HG03108 (cell line): Measurements from ENCODE around the gene FFAR1.

Experiments used
- ATAC-seq: cut with Tn5 transposase; IDR thresholded peaks from one replicate; pipeline ENCODE4 v1.9.1; 2021; ENCODE audit warnings: moderate library complexity; ENCODE audit not compliant: unreplicated experiment

Gene FFAR1

DNA sequence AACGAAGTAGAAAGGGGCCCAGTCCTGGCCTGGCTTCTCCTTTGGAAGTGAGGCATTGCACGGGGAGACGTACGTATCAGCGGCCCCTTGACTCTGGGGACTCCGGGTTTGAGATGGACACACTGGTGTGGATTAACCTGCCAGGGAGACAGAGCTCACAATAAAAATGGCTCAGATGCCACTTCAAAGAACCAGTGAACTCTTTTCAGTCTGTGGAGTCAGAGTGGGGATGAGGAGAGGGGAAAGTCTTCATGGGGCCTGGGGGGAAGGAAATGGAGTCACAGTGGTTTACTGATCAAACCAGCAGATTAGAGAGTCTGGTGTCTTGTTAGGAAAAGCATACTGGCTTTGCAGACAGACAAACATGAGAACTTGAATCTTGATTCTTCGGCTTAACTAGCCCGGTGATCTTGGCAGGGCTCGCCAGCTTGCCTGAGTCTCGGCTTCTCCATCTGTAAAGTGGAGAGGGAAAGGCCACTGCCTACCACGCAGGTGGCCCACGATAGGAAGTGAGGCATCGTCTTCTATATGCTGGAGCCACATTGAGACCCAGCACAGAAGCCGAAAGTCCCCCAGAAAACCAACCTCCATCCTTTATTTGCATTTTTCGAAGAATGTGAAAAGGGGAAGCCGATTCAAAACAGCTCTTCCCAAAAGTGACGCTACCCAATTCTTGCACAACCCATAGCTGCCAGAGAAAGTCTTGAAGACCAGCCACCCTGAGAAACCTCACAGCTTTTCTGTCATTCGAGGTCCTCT lies at the start of gene FFAR1:
FFAR1 (plus strand) TSS at position 732 of the 759 bp plus-strand sequence. CDS start 3,650 bp downstream, outside the sequence.
- peak; percentile 57 for ATAC-seq

DNA sequence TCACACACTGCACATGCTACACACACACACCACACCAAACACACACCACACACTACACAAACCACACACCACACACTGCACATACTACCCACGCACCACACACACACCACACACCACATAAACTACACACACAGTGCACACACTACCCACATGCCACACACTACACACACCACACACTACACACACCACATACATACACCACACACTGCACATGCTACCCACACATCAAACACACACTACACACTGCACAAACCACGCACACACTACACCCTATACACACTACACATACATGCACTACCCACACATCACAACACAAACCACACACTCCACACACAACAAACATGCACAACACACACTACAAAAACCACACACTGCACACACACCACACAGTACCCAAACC lies 49.8 kb upstream of the FFAR1 start:
- ATAC-seq = no peak

- no peak for ATAC-seq
Measured at GRCh38 chr19:35298561-35298972, 49.1 kb upstream of the FFAR1 start.

DNA sequence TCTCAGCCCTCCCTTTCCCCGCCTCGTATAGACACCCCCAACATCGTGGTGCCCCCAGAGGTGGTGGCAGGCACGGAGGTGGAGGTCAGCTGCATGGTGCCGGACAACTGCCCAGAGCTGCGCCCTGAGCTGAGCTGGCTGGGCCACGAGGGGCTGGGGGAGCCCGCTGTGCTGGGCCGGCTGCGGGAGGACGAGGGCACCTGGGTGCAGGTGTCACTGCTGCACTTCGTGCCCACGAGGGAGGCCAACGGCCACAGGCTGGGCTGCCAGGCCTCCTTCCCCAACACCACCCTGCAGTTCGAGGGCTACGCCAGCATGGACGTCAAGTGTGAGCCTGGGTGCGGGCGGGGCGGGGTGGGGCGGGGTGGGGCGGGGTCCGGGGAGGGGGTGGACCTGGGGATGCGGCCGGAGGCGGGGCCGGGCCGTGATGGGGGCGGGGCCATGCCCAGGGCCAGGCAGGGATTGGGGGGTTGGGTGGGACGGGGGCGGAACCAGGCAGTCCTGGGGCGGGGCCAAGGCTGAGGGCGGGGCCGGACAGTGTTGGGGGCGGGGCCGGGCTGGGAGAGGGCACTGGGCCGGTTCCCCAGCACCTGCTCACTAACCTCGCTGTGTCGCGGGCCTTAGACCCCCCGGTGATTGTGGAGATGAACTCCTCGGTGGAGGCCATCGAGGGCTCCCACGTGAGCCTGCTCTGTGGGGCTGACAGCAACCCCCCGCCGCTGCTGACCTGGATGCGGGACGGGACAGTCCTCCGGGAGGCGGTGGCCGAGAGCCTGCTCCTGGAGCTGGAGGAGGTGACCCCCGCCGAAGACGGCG lies 48.0 kb upstream of the FFAR1 start:
- no peak for ATAC-seq

- ATAC-seq = no peak
Measured at GRCh38 chr19:35300339-35300649, 47.4 kb upstream of the FFAR1 start.

GRCh38 chr19:35301961-35302360 lies 45.7 kb upstream of the FFAR1 start:
- ATAC-seq = no peak

GRCh38 chr19:35302446-35302845 lies 45.3 kb upstream of the FFAR1 start:
- ATAC-seq = no peak

DNA sequence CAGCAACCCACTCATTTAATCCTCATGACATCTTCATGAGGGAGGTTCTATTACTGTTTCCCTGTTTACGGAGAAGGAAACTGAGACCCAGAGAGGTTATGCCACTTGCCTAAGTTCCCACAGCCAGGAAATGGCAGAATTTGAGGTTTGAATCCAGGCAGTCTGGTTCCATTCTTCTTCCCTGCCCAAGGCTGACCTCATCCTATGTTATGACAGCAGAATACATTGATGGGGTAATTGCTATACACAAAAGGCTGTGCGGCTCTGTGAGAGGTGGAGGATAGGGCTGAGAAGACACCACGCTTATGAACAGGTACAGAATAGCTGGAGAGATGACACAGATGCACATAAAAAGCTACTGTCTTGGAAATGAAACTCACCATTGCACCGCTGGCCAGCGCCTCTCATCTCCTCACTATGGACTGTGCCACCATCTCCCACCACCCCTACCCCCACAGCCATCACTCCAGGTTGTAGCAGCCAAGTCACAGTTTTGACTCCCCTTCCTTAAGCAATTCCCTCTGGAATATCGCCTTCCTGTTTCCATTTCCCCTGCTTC lies 44.3 kb upstream of the FFAR1 start:
- ATAC-seq = no peak

- ATAC-seq = no peak
Measured at GRCh38 chr19:35304036-35304435, 43.7 kb upstream of the FFAR1 start.

- no peak for ATAC-seq
Measured at GRCh38 chr19:35305181-35305580, 42.5 kb upstream of the FFAR1 start.

- no peak for ATAC-seq
Measured at GRCh38 chr19:35306473-35307246, 41.0 kb upstream of the FFAR1 start.

DNA sequence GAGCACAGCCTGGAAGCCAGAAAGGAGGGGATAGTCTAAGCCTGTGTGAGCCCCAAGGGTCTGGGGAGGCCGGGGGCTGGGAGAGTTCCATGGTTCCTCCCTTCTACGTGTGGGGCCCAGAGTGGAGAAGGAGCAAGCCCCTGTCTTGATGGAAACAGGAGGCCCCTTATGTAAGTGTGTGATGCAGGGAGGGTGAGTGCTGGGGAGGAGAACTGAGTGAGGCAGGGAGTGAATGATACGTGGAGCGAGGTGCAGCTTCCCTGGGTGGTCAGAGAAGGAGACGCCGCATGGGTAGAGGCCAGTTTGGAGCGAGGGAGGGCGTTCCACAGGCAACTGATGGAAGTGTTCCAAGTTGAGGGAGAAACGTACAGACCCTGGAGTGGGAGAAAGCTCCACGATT lies 39.8 kb upstream of the FFAR1 start:
- no peak for ATAC-seq

- no peak for ATAC-seq
Measured at GRCh38 chr19:35308910-35309309, 38.8 kb upstream of the FFAR1 start.

DNA sequence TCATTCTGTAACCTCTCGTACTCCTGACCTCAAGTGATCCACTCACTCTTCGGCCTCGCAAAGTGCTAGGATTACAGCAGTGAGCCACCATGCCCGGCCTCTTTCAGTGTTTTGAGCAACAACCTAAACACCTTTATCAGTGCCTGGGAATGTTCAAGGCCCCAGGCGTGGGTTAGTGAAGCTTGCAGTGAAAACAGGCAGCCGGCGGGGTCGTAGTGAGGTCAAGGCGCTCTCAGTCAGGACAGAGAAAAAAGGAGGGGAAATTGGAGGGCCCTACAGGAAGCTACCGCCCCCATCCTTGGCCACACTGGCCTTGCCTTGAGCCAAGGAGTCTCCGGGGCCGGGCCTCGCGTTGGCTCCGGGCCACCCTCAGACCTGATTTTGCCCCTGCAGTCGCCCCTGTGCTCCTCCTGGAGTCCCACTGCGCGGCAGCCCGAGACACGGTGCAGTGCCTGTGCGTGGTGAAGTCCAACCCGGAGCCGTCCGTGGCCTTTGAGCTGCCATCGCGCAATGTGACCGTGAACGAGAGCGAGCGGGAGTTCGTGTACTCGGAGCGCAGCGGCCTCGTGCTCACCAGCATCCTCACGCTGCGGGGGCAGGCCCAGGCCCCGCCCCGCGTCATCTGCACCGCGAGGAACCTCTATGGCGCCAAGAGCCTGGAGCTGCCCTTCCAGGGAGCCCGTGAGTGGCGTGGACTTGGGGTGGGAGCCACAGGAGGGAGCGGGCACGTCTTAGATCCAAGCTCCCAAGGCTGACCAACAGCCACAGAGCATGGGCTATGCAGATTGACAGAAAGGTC lies 38.0 kb upstream of the FFAR1 start:
- ATAC-seq = no peak

DNA sequence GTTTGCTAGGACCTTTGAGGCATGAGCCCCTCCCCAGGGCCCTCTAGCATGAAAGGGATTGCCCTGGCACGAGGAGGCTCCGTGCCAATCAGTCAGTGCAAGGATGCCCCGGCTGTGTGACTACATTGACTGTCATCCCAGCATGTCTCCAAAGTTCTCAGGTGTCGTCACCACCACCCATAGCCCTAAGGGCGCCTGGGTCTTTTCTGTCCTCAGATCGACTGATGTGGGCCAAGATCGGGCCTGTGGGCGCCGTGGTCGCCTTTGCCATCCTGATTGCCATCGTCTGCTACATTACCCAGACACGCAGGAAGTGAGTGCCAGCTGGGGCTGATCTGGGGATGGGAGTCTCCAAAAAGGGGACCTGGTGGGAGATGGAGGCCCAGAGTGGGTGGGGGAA lies 37.4 kb upstream of the FFAR1 start:
- ATAC-seq = no peak

DNA sequence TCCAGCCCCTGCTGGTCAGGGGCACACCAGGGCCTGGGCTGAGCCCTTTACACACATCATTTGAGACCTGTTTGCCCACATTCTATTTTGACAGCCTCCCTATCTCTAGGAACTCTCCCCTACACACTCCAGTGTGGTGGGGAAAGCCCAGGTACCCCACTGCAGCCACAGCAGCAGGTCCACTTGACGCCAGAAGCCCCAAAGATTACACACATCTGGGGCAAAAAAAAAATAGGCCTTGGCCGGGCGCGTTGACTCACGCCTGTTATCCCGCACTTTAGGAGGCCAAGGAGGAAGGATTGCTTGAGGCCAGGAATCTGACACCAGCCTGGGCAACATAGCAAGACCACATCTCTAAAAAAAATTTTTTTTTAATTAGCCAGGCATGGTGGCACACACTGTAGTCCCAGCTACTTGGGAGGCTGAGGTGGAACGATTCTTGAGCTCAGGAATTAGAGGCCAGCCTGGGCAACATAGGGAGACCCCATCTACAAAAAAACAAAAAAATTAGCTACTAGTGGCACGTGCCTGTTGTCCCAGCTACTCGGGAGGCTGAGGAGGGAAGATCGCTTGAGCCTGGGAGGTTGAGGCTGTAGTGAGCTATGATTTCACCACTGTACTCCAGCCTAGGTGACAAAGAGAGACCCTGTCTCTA lies 36.8 kb upstream of the FFAR1 start:
- no peak for ATAC-seq

GRCh38 chr19:35311901-35312665 lies 35.6 kb upstream of the FFAR1 start:
- ATAC-seq = no peak

DNA sequence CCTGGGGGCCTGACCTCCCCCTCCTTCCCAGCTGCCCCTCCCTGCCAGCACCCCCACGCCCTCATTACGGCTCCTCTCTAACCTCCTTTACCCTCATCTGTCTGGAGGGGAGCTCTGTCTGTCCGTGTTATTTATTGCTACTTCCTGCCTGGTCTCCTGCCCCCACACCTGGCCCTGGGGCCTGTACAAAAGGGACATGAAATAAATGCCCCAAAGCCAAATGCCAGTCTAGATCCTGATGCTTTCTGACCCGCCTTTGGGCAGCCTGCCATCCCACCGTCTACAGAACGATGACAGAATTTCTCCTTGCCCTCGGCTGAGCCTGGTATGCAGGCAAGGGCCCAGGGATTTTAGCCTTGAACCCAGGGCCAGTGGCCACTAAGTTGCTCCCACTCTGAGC lies 34.1 kb upstream of the FFAR1 start:
- no peak for ATAC-seq

GRCh38 chr19:35314031-35314430 lies 33.7 kb upstream of the FFAR1 start:
- ATAC-seq = no peak
